ENCODE data around the gene ARRDC5.
"Not testable (repeated sequence)": the region's sequence is repeated elsewhere in the genome, so short reads cannot be mapped to it uniquely, and the experiment has no call there.

The ARRDC5 gene

DNA sequence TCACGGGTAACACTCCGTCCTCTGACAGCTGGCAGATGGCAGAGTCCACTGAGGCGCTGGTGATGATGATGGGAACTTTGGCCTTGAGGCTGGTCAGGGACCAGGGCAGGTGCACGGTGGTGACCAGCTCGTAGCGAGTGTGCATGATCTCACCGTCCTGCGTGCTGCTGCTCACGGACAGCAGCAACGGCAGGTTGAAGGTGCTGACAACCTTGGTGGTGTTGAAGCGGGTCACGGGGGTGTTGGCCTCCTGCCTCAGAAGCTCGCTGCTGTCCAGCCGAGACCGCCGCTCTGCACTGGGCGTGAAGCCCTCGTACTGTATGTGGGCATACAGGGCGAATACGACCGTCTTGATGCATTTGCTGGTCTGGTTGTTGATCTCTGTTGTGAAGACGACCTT lies 11.6 kb downstream of the ARRDC5 start:
- DNase-seq = no peak
- no peaks in the 10 kb centered on the region for H3K36me3 Mint-ChIP-seq (ENCODE audit: low read depth)
- H3K9me3 Mint-ChIP-seq = peaks cover 3% of the 10 kb centered on the region
- H3K27ac Mint-ChIP-seq = no peak overlapping the region
- H3K4me1 Mint-ChIP-seq = peaks cover 29% of the 10 kb centered on the region
- H3K4me3 Mint-ChIP-seq = no peak overlapping the region
- no peaks in the 10 kb centered on the region for H3K27me3 Mint-ChIP-seq (ENCODE audit: low read depth, poor library complexity)
- TF ChIP-seq, protein P1, sequence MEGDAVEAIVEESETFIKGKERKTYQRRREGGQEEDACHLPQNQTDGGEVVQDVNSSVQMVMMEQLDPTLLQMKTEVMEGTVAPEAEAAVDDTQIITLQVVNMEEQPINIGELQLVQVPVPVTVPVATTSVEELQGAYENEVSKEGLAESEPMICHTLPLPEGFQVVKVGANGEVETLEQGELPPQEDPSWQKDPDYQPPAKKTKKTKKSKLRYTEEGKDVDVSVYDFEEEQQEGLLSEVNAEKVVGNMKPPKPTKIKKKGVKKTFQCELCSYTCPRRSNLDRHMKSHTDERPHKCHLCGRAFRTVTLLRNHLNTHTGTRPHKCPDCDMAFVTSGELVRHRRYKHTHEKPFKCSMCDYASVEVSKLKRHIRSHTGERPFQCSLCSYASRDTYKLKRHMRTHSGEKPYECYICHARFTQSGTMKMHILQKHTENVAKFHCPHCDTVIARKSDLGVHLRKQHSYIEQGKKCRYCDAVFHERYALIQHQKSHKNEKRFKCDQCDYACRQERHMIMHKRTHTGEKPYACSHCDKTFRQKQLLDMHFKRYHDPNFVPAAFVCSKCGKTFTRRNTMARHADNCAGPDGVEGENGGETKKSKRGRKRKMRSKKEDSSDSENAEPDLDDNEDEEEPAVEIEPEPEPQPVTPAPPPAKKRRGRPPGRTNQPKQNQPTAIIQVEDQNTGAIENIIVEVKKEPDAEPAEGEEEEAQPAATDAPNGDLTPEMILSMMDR (IDR thresholded peaks at IDR 0.05) = no peak

- TF ChIP-seq, protein P1 (IDR thresholded peaks at IDR 0.05) = no peak
- no peak for DNase-seq
- Mint-ChIP-seq H3K36me3 (ENCODE audit: low read depth) (no peaks in the 10 kb centered on the region), H3K27ac (no peak overlapping the region), H3K4me1 (peaks cover 15% of the 10 kb centered on the region), H3K27me3 (ENCODE audit: low read depth, poor library complexity) (no peaks in the 10 kb centered on the region), H3K4me3 (no peak overlapping the region), H3K9me3 (no peaks in the 10 kb centered on the region)
Measured at GRCh38 chr19:4889034-4889815, 13.5 kb downstream of the ARRDC5 start.

GRCh38 chr19:4887803-4888202 lies 14.9 kb downstream of the ARRDC5 start:
- DNase-seq; H3K36me3 Mint-ChIP-seq (ENCODE audit: low read depth); H3K4me3 Mint-ChIP-seq; H3K9me3 Mint-ChIP-seq; H3K27ac Mint-ChIP-seq; H3K27me3 Mint-ChIP-seq (ENCODE audit: low read depth, poor library complexity): not testable (repeated sequence)
- peaks cover 15% of the 10 kb centered on the region for H3K4me1 Mint-ChIP-seq

- not testable (repeated sequence) for H3K9me3 Mint-ChIP-seq; H3K27me3 Mint-ChIP-seq (ENCODE audit: low read depth, poor library complexity); DNase-seq; H3K27ac Mint-ChIP-seq; H3K4me3 Mint-ChIP-seq; H3K36me3 Mint-ChIP-seq (ENCODE audit: low read depth); H3K4me1 Mint-ChIP-seq
Measured at GRCh38 chr19:4884993-4885392, 17.7 kb downstream of the ARRDC5 start.

DNA sequence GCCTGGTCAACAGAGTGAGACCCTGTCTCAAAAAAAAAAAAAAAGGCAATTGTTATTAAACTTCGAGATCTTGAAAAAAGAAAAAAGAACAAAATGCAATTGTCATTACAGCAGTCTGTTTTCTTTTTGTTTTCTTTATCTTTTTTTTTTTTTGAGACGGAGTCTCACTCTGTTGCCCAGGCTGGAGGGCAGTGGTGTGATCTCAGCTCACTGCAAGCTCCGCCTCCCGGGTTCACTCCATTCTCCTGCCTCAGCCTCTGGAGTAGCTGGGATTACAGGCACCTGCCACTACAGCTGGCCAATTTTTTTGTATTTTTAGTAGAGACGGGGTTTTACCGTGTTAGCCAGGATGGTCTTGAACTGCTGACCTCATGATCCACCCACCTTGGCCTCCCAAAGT lies 19.8 kb downstream of the ARRDC5 start:
- not testable (repeated sequence) for DNase-seq; H3K4me3 Mint-ChIP-seq; H3K9me3 Mint-ChIP-seq; H3K4me1 Mint-ChIP-seq; H3K27ac Mint-ChIP-seq; H3K36me3 Mint-ChIP-seq (ENCODE audit: low read depth); H3K27me3 Mint-ChIP-seq (ENCODE audit: low read depth, poor library complexity)

GRCh38 chr19:4879041-4879440 lies 23.7 kb downstream of the ARRDC5 start:
- Mint-ChIP-seq H3K36me3 (ENCODE audit: low read depth) (no peaks in the 10 kb centered on the region), H3K4me3 (no peak overlapping the region), H3K9me3 (no peaks in the 10 kb centered on the region), H3K27ac (no peak overlapping the region), H3K27me3 (ENCODE audit: low read depth, poor library complexity) (peaks cover 2% of the 10 kb centered on the region), H3K4me1 (peaks cover 8% of the 10 kb centered on the region)
- TF ChIP-seq, protein P1 (IDR thresholded peaks at IDR 0.05) = no peak
- no peak for DNase-seq

DNA sequence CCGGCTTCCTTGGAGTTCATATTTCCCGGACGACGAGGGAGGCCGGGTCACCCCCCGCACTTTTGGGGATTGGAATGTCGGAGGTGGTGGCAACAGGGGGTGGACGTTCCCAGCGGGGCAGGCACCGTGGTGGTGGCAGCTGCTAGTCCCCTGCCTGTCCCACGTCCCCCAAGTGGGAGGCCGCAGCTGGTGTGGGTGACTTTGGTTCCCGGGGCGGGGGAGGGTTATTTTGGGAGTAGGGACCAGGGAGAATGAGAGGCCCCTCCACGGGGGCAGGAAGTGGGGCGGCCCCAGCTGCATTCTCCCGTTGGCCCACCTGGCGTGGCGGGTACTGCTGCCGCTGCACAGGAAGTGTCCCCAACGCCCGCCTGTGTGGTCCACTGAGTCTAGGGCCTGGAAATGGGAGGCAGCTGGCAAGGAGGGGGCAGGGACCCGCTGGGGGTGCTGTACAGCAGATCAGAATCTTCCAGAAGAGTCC lies 24.2 kb downstream of the ARRDC5 start:
- TF ChIP-seq, protein P1 (IDR thresholded peaks at IDR 0.05) = no peak

More for the DNA sequence above, 24.2 kb downstream of the ARRDC5 start:
- H3K4me3 Mint-ChIP-seq = no peak overlapping the region
- no peaks in the 10 kb centered on the region for H3K36me3 Mint-ChIP-seq (ENCODE audit: low read depth)
- H3K4me1 Mint-ChIP-seq = peaks cover 13% of the 10 kb centered on the region
- no peaks in the 10 kb centered on the region for H3K9me3 Mint-ChIP-seq
- peaks cover 7% of the 10 kb centered on the region for H3K27me3 Mint-ChIP-seq (ENCODE audit: low read depth, poor library complexity)
- peak; percentile 33 for DNase-seq
- no peak overlapping the region for H3K27ac Mint-ChIP-seq

Data from nephron progenitor cell (in vitro differentiated cells).